ACC112 (cell line): ENCODE measurements around the gene G3BP2.

Source experiments
- H2AFZ ChIP-seq: fragments of 200-600 bp; sonication (generic); one replicate; pipeline ENCODE4 v1.6.0; 2017; ENCODE audit warnings: antibody characterized with exemption, low read length; ENCODE audit not compliant: unreplicated experiment
- H3K27ac ChIP-seq: fragments of 200-600 bp; sonication (generic); 2 replicates; pipeline ENCODE4 v1.5.1; 2014; ENCODE audit warnings: low read depth, mild to moderate bottlenecking, antibody characterized with exemption, low read length, moderate library complexity
- H3K27me3 ChIP-seq: fragments of 200-600 bp; sonication (generic); 2 replicates; pipeline ENCODE4 v1.6.1; 2014; ENCODE audit warnings: mild to moderate bottlenecking, antibody characterized with exemption, low read length, moderate library complexity, mixed read lengths; ENCODE audit not compliant: insufficient read depth
- H3K36me3 ChIP-seq: fragments of 200-600 bp; sonication (generic); 2 replicates; pipeline ENCODE4 v1.6.1; 2016; ENCODE audit warnings: mild to moderate bottlenecking, antibody characterized with exemption, low read length, moderate library complexity, mixed read lengths; ENCODE audit not compliant: insufficient read depth
- H3K4me1 ChIP-seq: fragments of 200-600 bp; sonication (generic); one replicate; pipeline ENCODE4 v1.6.1; 2016; ENCODE audit warnings: low read length, mixed read lengths; ENCODE audit not compliant: insufficient read depth, unreplicated experiment, control insufficient read depth
- H3K4me3 ChIP-seq: fragments of 200-600 bp; sonication (generic); 2 replicates; pipeline ENCODE4 v1.5.1; 2014; ENCODE audit warnings: mild to moderate bottlenecking, low read depth, low read length
- H3K79me2 ChIP-seq: fragments of 200-600 bp; sonication (generic); one replicate; pipeline ENCODE4 v1.6.0; 2016; ENCODE audit warnings: low read length; ENCODE audit not compliant: control insufficient read depth, unreplicated experiment, insufficient read depth

The G3BP2 gene

DNA sequence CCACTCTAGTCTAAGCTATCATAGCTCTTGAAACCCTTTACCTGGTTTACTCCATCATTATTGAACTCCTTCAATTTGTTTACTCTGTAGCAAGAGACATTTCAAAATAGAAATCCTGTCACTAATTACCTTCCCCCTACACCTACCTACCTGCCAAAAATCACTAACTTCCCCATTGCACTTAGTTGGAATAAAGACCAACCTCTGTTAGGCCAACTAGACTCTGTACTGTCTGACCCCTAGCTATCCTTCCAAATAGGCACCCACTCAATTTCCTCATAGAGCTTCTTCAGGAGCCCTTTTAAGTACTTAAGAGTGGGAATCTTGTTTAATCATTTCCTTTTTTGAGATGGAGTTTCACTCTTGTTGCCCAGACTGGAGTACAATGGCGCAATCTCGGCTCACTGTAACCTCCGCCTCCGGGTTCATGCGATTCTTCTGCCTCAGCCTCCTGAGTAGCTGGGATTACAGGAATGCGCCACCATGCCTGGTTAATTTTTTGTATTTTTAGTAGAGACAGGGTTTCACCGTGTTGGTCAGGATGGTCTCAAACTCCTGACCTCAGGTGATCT, 34.0 kb downstream of the G3BP2 start:
- peaks cover 8% of the 10 kb centered on the region for H3K4me1 ChIP-seq
- H3K27me3 ChIP-seq, result no peaks in the 10 kb centered on the region
- no peaks in the 10 kb centered on the region for H3K79me2 ChIP-seq
- H3K4me3 ChIP-seq, result no peak overlapping the region
- 0 out of 2 replicates have a peak overlapping the region, but pooled peaks have one; percentile 20 for H3K27ac ChIP-seq
- no peak overlapping the region for H2AFZ ChIP-seq
- peaks cover 14% of the 10 kb centered on the region for H3K36me3 ChIP-seq

DNA sequence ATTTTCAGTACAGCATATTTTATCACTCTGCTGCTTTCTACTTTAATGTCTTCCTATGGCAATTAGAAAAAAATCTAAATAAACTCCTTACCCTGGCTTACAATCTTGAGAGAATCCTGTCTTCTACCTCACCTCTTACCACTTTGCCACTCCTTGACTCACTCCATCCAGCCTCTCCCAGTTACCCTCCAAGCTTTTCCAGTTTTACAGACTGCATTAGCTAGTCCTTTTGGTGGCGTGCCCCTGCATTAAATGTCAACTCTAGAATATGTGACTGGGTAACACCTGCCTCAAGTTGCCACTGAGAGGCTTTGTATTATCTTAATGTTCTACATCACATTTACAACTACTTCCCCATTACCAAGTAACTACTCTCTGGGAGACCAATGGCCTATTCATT, 35.4 kb downstream of the G3BP2 start:
- H3K27ac ChIP-seq, result no peak overlapping the region

DNA sequence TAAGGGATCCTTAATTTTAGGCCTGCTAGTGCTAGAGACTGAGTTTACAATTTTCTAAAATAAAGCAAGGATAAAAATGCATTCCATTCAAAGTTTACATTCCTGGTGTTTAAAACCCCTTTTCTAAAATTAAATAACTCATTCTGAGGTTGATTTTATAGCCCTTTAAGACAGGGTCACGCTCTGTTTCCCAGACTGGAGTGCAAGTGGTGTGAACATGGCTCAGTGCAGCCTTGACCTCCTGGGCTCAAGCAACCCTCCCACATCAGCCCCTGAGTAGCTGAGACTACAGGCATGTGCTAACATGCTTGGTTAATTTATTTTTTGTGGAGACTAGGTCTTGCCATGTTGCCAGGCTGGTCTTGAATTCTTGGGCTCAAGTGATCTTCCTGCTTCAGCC, 36.0 kb downstream of the G3BP2 start:
- Histone ChIP-seq H2AFZ (no peak overlapping the region), H3K79me2 (no peaks in the 10 kb centered on the region), H3K36me3 (peaks cover 2% of the 10 kb centered on the region; the same call in 1 of the 2 replicates), H3K4me3 (no peak overlapping the region), H3K27ac (no peak overlapping the region), H3K4me1 (peaks cover 8% of the 10 kb centered on the region), H3K27me3 (no peaks in the 10 kb centered on the region)

More for the DNA sequence above, 35.4 kb downstream of the G3BP2 start:
- H3K36me3 ChIP-seq, result peaks cover 8% of the 10 kb centered on the region; the same call in 1 of the 2 replicates
- H3K27me3 ChIP-seq, result no peaks in the 10 kb centered on the region
- no peak overlapping the region for H2AFZ ChIP-seq
- no peak overlapping the region for H3K4me3 ChIP-seq
- peaks cover 8% of the 10 kb centered on the region for H3K4me1 ChIP-seq
- H3K79me2 ChIP-seq, result no peaks in the 10 kb centered on the region

DNA sequence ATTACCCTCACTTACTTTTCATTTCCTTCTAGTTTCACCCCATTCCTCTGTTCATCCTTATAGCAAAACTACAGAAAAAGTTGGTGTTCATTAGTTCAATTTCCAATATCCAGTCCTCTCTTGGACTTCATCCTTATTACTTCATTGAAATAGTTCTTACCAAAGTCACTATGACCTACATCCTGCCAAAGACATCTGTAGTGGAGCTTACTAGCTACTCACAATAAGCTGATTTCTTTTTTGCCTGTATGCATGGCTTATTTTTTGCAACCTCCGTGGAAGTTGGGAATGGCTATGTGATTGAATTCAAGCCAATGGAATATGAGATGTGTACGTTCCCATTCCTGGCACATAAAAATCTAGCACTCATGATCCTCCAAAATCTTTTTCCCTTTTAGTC, 38.3 kb downstream of the G3BP2 start:
- no peaks in the 10 kb centered on the region for H3K27me3 ChIP-seq
- H3K27ac ChIP-seq, result no peak overlapping the region
- H3K4me1 ChIP-seq, result peaks cover 8% of the 10 kb centered on the region
- no peaks in the 10 kb centered on the region for H3K36me3 ChIP-seq
- H3K79me2 ChIP-seq, result no peaks in the 10 kb centered on the region
- H3K4me3 ChIP-seq, result no peak overlapping the region
- no peak overlapping the region for H2AFZ ChIP-seq

DNA sequence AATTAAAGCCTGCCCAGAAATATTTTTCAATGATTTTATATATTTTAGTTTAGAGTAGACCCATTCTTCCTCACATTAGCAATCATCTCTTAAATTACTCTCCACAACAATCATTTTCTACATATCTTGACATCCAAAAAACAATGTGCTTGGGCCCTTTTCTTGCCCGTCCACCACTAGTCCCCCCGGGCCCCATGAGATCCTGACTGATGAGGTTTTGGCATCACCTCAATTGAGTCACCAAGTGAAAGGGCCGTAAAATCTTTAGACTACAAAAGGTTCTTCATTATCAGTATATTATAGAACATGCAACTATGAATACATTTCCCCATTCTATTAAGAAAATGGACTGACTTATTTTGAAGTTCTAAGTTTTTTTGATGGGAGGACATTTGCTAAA, 38.9 kb downstream of the G3BP2 start:
- H3K36me3 ChIP-seq, result no peaks in the 10 kb centered on the region
- H3K4me1 ChIP-seq, result peaks cover 5% of the 10 kb centered on the region
- no peaks in the 10 kb centered on the region for H3K27me3 ChIP-seq
- no peaks in the 10 kb centered on the region for H3K79me2 ChIP-seq
- no peak overlapping the region for H3K4me3 ChIP-seq
- no peak overlapping the region for H2AFZ ChIP-seq
- H3K27ac ChIP-seq, result no peak overlapping the region

DNA sequence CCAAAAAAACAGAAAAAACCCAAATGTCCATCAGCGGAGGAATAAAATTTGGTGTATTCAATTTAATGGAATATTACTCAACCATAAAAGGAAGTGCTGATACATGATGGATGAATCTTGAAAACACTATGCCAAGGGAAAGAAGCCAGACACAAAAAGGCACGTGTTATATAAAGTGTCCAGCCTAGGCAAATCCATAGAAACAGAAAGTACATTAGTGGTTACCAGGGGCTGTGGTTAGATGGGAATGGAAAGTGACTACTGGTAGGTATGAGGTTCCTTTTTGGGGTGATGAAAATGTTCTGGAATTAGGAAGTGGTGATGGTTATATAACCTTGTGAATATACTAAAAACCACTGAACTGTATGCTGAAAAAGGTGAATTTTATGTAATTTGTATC, 39.4 kb downstream of the G3BP2 start:
- H3K4me1 ChIP-seq, result peaks cover under 1% of the 10 kb centered on the region
- H3K27ac ChIP-seq, result no peak overlapping the region
- H3K27me3 ChIP-seq, result no peaks in the 10 kb centered on the region
- no peaks in the 10 kb centered on the region for H3K79me2 ChIP-seq
- H3K4me3 ChIP-seq, result no peak overlapping the region
- no peak overlapping the region for H2AFZ ChIP-seq
- H3K36me3 ChIP-seq, result no peaks in the 10 kb centered on the region

DNA sequence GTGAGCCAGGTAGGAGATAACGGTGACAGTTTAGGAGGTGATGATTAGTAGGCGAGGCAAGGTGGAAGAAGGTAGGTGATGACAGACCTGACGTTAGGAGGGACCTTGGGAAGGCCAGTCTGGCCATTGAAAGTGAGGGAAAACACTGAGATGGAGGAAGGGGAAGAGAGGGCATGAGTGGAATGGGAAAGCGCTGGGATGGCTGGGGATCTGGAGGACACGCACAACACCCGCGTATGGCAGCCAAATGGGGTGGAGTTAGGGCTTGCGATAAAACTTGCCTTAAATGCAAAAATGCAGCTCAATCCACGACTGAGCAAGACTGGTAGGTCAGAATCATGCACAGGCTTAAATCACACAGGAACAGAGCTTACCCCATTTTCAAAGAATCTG, 42.3 kb downstream of the G3BP2 start:
- H3K27me3 ChIP-seq, result no peaks in the 10 kb centered on the region
- no peaks in the 10 kb centered on the region for H3K79me2 ChIP-seq
- no peaks in the 10 kb centered on the region for H3K4me1 ChIP-seq
- peak overlapping the region; percentile 79 for H3K4me3 ChIP-seq
- H2AFZ ChIP-seq, result peak overlapping the region; percentile 96
- H3K36me3 ChIP-seq, result no peaks in the 10 kb centered on the region
- no peak overlapping the region for H3K27ac ChIP-seq

DNA sequence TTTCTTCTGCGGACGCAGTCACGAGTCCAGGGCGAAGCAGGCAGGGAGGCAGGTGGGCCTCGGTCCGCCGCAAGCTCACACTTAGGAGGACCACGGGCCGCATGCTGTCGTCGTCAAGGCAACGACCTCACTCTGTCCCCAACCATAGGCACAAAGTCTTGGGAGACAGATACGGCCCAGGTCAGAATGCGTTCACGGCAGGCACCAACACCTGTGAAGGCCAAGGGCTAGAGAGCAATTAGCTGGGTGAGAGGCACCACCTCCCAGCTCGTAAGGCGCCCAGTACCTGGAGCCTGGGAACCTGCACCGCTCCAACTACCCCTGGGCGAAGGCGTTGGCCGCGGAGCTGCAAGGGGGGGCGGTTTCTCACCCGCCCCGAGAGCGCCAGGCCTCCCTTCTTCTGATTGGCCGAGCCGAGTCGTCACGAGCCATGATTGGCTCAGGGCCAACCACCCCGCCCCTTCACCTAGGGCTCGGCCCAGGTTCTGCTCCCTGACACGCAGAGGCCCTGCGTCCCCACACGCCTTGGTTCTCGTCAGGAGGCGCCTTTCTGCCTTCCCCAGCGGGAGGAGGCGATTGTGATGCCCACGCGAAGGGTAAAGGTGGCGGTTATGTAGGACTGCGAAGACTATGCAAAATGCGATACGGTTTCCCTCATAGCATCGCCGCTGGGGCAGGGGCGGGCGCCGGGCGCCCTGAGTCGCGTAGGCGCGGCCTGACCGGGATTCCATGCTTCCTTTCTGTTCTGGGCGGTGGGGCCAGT, 42.9 kb downstream of the G3BP2 start, which contains the start of gene CDKL2:
TSS of gene CDKL2 (minus strand) at position 355 of the 763 bp plus-strand sequence. CDS start 4,540 bp downstream, outside the sequence.
- Histone ChIP-seq H3K27me3 (no peaks in the 10 kb centered on the region), H3K4me3 (peak within 1 kb of the TSS; percentile 79), H3K27ac (no peak within 1 kb of the TSS), H3K79me2 (no peaks in the 10 kb centered on the region), H3K4me1 (no peaks in the 10 kb centered on the region), H2AFZ (peak within 1 kb of the TSS; percentile 96), H3K36me3 (no peaks in the 10 kb centered on the region)

DNA sequence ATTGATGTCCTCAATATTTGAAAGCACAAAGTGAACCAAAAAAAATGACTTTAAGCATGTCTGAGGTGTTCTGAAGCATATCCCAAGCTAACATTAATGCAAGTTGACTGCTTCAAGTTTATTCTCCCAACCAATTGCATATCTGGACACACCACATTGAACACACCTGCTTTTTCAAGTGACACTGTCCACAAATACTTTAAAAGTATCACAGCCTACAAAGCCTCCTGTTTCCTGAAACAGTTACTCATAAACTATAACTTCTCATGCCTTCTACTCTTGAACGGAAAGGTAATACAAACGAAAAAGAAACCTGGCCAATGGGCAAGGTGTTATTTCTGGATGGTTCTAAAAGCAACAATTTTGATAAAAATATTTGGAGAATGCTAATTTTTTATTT, 44.0 kb downstream of the G3BP2 start:
- H3K79me2 ChIP-seq, result no peaks in the 10 kb centered on the region
- H3K4me1 ChIP-seq, result no peaks in the 10 kb centered on the region
- no peaks in the 10 kb centered on the region for H3K36me3 ChIP-seq
- H3K27ac ChIP-seq, result no peak overlapping the region
- no peak overlapping the region for H3K4me3 ChIP-seq
- H2AFZ ChIP-seq, result no peak overlapping the region
- no peaks in the 10 kb centered on the region for H3K27me3 ChIP-seq

DNA sequence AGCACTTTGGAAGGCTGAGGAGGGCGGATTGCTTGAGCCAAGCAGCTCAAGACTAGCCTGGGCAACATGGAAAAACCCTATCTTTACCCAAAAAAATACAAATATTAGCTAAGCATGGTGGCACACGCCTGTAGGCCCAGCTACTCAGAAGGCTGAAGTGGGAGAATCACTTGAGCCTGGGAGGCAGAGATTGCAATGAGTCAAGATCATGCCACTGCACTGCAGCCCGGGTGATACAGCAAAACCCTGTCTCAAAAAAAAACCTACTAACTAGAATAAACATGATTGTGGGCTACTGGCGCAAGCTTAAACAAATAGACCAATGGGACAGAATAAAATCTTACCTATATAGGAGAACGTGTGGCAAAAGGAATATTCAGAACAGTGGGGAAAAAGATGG, 50.2 kb downstream of the G3BP2 start:
- Histone ChIP-seq H3K36me3 (no peaks in the 10 kb centered on the region; the same call in 1 of the 2 replicates), H3K4me1 (no peaks in the 10 kb centered on the region), H3K79me2 (no peaks in the 10 kb centered on the region), H3K27me3 (no peaks in the 10 kb centered on the region), H3K27ac (no peak overlapping the region), H3K4me3 (no peak overlapping the region), H2AFZ (no peak overlapping the region)

DNA sequence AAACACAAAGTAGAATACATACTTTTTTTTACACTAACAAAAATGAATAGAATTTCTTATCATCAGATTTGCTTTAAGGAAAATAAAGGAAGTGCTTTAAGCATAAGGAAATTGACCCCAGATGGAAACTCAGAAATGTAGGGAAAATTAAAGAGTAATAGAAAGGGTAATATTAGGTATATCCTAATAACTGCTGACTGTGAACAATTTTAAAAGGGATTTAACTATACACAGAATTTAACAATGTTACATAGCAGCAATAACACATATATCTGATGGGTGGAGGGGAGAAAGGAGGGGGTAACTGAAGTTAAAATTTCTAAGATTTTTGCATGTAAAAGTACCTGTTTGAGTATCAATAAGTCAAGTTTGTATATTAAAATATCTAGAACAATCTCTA, 51.5 kb downstream of the G3BP2 start:
- no peaks in the 10 kb centered on the region for H3K79me2 ChIP-seq
- no peak overlapping the region for H3K4me3 ChIP-seq
- no peaks in the 10 kb centered on the region for H3K4me1 ChIP-seq
- H3K36me3 ChIP-seq, result no peaks in the 10 kb centered on the region; the same call in 1 of the 2 replicates
- no peak overlapping the region for H2AFZ ChIP-seq
- no peak overlapping the region for H3K27ac ChIP-seq
- no peaks in the 10 kb centered on the region for H3K27me3 ChIP-seq
